Head of caudate nucleus (tissue), 42 donors: ENCODE measurements around the gene SFTPA1.
"Not testable (repeated sequence)": the region's sequence is repeated elsewhere in the genome, so short reads cannot be mapped to it uniquely, and the experiment has no call there.

Experiments
- DNase-seq, 42 donors: peaks; one replicate each; pipeline versions ENCODE4 v3.0.0 to v3.0.0-alpha.2; 2020 to 2021; ENCODE audit warnings: mixed read lengths in 7 of 42
- intact Hi-C: fragments of 100-400 bp; cut with DNase I; formaldehyde crosslinking; loops from one replicate; pipeline ENCODE4 v1.15.0; 2022

The SFTPA1 gene

GRCh38 chr10:79608505-79609375 lies 2.0 kb upstream of the SFTPA1 start:
- intact Hi-C loops = no loop called here
- peak in 22 of 42 donors; percentile 6 to 60 (median 22) for DNase-seq

DNA sequence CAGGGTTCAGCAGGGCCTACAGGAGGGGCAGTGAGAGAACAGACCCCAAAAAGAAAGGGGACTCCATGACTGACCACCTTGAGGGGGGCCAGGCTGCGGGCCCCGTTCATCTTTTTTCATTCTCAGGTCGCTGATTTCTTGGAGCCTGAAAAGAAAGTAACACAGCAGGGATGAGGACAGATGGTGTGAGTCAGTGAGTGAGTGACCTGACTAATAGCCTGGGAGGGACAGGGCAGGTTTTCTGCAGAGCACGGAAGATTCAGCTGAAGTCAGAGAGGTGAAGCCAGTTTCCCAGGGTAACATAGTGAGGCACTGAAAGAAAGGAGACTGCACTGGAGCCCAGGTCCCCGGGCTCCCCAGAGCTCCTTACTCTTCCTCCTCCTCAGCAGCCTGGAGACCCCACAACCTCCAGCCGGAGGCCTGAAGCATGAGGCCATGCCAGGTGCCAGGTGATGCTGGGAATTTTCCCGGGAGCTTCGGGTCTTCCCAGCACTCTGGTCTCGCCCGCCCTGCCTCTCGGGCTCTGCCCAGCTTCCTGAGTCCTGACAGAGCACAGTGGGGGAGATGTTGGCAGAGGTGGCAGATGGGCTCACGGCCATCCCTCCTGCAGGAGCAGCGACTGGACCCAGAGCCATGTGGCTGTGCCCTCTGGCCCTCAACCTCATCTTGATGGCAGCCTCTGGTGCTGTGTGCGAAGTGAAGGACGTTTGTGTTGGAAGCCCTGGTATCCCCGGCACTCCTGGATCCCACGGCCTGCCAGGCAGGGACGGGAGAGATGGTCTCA lies 646 bp downstream of the SFTPA1 start:
- intact Hi-C loops, DNase-seq: not testable (repeated sequence)

GRCh38 chr10:79615577-79615976 lies 4.8 kb downstream of the SFTPA1 start:
- intact Hi-C loops = no loop called here
- DNase-seq = no peak

GRCh38 chr10:79616164-79616563 lies 5.4 kb downstream of the SFTPA1 start:
- no peak for DNase-seq
- intact Hi-C loops = no loop called here

DNA sequence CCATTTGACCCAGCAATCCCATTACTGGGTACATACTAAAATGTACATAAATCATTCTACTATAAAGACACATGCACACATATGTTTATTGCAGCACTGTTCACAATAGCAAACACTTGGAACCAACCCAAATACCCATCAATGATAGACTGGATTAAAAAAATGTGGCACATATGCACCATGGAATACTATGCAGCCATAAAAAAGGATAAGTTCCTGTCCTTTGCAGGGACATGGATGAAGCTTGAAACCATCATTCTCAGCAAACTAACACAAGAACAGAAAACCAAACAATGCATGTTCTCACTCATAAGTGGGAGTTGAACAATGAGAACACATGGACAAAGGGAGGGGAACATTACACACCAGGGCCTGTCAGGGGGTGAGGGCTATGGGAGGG lies 12.9 kb downstream of the SFTPA1 start:
- DNase-seq, intact Hi-C loops: not testable (repeated sequence)

GRCh38 chr10:79627075-79627474 lies 16.3 kb downstream of the SFTPA1 start:
- intact Hi-C loops = no loop called here

GRCh38 chr10:79628083-79628482 lies 17.3 kb downstream of the SFTPA1 start:
- intact Hi-C loops = no loop called here
- DNase-seq = no peak

More at GRCh38 chr10:79627075-79627474, 16.3 kb downstream of the SFTPA1 start:
- no peak for DNase-seq

DNA sequence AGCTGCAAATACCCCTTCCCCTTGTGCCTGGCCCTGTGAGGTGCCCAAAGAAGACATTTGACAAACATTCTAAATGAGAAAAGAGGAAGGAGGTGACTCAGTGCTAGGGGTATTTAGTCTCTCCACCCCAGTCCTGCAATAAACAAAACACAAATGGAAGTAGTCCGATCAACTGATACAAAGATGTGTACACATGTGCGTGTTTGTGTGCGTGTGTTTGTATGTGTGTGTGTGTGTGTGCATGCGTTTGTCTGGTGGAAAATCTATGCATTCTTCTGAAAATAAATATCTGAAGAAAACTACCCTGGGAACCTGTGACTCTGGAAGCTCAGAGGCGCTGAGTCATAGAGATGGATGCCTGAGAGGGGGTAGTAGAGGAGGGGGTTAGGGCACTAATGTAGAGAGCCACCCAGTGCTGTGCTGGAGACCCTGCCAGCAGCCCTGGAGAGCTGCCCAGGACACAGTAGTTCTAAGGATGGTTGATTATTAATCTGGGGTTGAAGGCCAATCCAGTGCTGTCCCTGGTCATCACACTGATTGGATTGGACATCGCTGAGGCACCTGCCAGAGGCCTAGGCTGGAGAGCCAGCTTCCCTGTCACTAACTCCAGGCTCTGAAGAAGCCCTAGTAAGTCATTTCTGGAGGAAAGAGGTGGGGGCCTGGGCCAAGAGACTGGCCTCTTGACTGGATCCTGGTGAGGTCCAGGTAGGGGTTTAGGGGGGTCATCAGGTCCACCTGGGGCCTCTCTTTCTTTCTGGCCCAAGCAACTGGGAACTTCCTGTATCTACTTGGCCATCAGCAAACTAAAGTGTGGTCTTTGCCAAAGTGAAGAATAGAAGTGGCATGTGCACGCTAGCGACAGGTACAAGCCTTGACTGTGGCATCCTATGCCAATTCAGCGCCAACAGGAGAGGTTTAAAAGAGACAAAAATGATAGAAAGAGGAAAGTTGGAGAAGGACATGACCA lies 18.5 kb downstream of the SFTPA1 start:
- intact Hi-C loops = no loop called here
- no peak for DNase-seq

DNA sequence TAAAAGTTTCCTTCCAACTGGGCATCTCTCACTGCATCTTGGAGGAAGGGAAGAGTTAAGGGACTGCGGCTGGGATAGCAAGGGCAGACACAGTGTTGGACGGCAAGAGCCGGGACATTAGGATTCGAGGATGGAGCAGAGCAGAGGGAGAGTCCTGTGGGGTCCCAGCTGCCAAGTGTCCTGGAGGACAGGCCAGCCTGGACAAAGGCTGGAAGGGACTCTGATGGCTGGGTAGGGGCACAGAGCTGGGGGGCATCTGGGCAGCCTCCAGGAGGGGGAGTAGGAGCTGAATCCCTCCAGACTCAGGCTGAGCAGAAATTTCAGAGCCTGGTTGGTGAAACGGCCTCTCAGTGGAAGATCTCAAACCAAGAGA lies 19.2 kb downstream of the SFTPA1 start:
- no peak for DNase-seq
- intact Hi-C loops = no loop called here

GRCh38 chr10:79636654-79637199 lies 26.0 kb downstream of the SFTPA1 start:
- intact Hi-C loops, DNase-seq: not testable (repeated sequence)

- no peak for DNase-seq
- intact Hi-C loops = no loop called here
These were observed 27.6 kb downstream of the SFTPA1 start for GRCh38 chr10:79638318-79638717.

- intact Hi-C loops, DNase-seq: not testable (repeated sequence)
These were observed 42.0 kb downstream of the SFTPA1 start for GRCh38 chr10:79652695-79653094.

- DNase-seq, intact Hi-C loops: not testable (repeated sequence)
These were observed 52.5 kb downstream of the SFTPA1 start for GRCh38 chr10:79663287-79663686.

GRCh38 chr10:79664686-79665085 lies 53.9 kb downstream of the SFTPA1 start:
- intact Hi-C loops, DNase-seq: not testable (repeated sequence)
